Measurements from ENCODE around the gene AKAP6. TPM values are rescaled to one million over a fixed set of nuclear protein-coding genes. Genes with fewer than 3 reads are reported as not detected.

The AKAP6 gene
- total RNA-seq, result 7.3 to 8.5 TPM (median 7.8 TPM) in 3 replicates

- no peaks in the 10 kb centered on the region for H3K27me3 Mint-ChIP-seq (ENCODE audit: low read depth)
- no peak within 1 kb of the TSS for H3K27ac Mint-ChIP-seq
- H3K36me3 Mint-ChIP-seq, result no peaks in the 10 kb centered on the region
- no peaks in the 10 kb centered on the region for H3K9me3 Mint-ChIP-seq
- no peak for TF ChIP-seq CTCF (IDR thresholded peaks at IDR 0.05; ENCODE audit: unreplicated experiment)
- no peak within 1 kb of the TSS for H3K4me3 Mint-ChIP-seq
- DNase-seq (ENCODE audit: low spot score in 2 of 2, unreplicated experiment in 2 of 2), result no peak
- H3K4me1 Mint-ChIP-seq, result peaks cover 28% of the 10 kb centered on the region
Measured at GRCh38 chr14:32329146-32329545, at the start of gene AKAP6. Gene AKAP6, plus strand, starts transcription at chr14:32329298. Its CDS starts 104,196 bp downstream, at chr14:32433494.

- H3K4me1 Mint-ChIP-seq, result peaks cover 3% of the 10 kb centered on the region
- no peak for DNase-seq (ENCODE audit: low spot score in 2 of 2, unreplicated experiment in 2 of 2)
- no peak for TF ChIP-seq CTCF (IDR thresholded peaks at IDR 0.05; ENCODE audit: unreplicated experiment)
Measured at GRCh38 chr14:32286602-32287001, 42.5 kb upstream of the AKAP6 start.

GRCh38 chr14:32296366-32296765 is 32.7 kb upstream of the AKAP6 start:
- H3K4me3 Mint-ChIP-seq, result no peak overlapping the region
- TF ChIP-seq CTCF (IDR thresholded peaks at IDR 0.05; ENCODE audit: unreplicated experiment), result no peak
- H3K4me1 Mint-ChIP-seq, result no peaks in the 10 kb centered on the region
- DNase-seq (ENCODE audit: low spot score in 2 of 2, unreplicated experiment in 2 of 2), result no peak
- peaks cover 5% of the 10 kb centered on the region for H3K9me3 Mint-ChIP-seq
- no peaks in the 10 kb centered on the region for H3K36me3 Mint-ChIP-seq
- H3K27me3 Mint-ChIP-seq (ENCODE audit: low read depth), result no peaks in the 10 kb centered on the region
- no peak overlapping the region for H3K27ac Mint-ChIP-seq

More at GRCh38 chr14:32286602-32287001, 42.5 kb upstream of the AKAP6 start:
- Mint-ChIP-seq H3K27me3 (ENCODE audit: low read depth) (no peaks in the 10 kb centered on the region), H3K36me3 (peaks cover 4% of the 10 kb centered on the region), H3K9me3 (peaks cover 36% of the 10 kb centered on the region), H3K27ac (no peak overlapping the region), H3K4me3 (no peak overlapping the region)

DNA sequence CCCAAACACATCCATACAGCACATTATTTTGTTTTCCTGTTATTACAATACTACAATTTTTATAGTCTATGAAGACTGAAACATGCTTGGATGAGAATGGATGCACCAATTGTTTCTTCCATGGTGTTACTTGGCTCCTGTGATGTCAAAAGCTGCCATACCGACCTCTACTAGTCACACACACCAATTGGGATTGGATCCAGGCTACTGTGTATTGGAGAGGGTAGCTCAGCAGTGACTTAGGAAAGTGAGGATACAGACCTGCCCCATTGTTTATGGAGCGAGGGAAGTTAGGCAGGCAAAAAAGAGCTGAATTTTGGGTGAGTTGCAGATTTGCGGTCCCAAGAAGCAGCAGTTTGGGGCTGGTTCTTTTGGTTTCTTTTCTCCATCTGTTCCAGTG is 30.8 kb upstream of the AKAP6 start:
- DNase-seq (ENCODE audit: low spot score in 2 of 2, unreplicated experiment in 2 of 2), result no peak
- no peaks in the 10 kb centered on the region for H3K4me1 Mint-ChIP-seq
- no peak overlapping the region for H3K27ac Mint-ChIP-seq
- H3K36me3 Mint-ChIP-seq, result no peaks in the 10 kb centered on the region
- no peaks in the 10 kb centered on the region for H3K9me3 Mint-ChIP-seq
- no peaks in the 10 kb centered on the region for H3K27me3 Mint-ChIP-seq (ENCODE audit: low read depth)
- H3K4me3 Mint-ChIP-seq, result no peak overlapping the region
- TF ChIP-seq CTCF (IDR thresholded peaks at IDR 0.05; ENCODE audit: unreplicated experiment), result no peak

DNA sequence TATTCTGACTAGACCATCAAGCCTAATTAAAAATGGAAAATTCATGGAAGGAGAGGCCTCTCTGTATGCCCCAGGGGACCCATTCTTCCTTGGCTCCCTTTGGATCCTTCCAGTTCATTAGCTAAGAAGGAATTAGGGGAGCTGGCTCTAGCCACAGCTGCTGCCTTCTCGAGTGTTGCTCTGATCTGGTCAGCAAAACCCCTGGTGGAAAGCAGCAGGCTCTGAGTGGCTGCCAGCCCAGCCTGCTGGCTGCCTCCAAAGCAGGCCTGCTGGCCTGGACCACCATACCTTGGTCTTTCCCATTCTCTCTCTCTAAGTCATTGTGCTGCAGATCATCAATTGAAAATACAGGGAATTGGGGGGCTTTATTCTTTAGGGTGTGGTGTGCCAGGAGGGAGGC is 29.0 kb upstream of the AKAP6 start:
- Mint-ChIP-seq H3K27ac (no peak overlapping the region), H3K27me3 (ENCODE audit: low read depth) (no peaks in the 10 kb centered on the region), H3K4me3 (no peak overlapping the region), H3K4me1 (peaks cover 7% of the 10 kb centered on the region), H3K36me3 (no peaks in the 10 kb centered on the region), H3K9me3 (no peaks in the 10 kb centered on the region)
- no peak for TF ChIP-seq CTCF (IDR thresholded peaks at IDR 0.05; ENCODE audit: unreplicated experiment)
- DNase-seq (ENCODE audit: low spot score in 2 of 2, unreplicated experiment in 2 of 2), result no peak

- H3K27me3 Mint-ChIP-seq (ENCODE audit: low read depth), result no peaks in the 10 kb centered on the region
- no peak for DNase-seq (ENCODE audit: low spot score in 2 of 2, unreplicated experiment in 2 of 2)
Measured at GRCh38 chr14:32303865-32304264, 25.2 kb upstream of the AKAP6 start.

More at GRCh38 chr14:32303865-32304264, 25.2 kb upstream of the AKAP6 start:
- no peak for TF ChIP-seq CTCF (IDR thresholded peaks at IDR 0.05; ENCODE audit: unreplicated experiment)
- no peaks in the 10 kb centered on the region for H3K36me3 Mint-ChIP-seq
- no peak overlapping the region for H3K27ac Mint-ChIP-seq
- peaks cover 1% of the 10 kb centered on the region for H3K9me3 Mint-ChIP-seq
- H3K4me3 Mint-ChIP-seq, result no peak overlapping the region
- peaks cover 28% of the 10 kb centered on the region for H3K4me1 Mint-ChIP-seq

Data from mesothelial cell of epicardium (in vitro differentiated cells).